Activated T-helper 9 cell treated with anti-CD3 and anti-CD28 coated beads, Interleukin-2, amount 50 U/mL, for 16 hours (primary cell): Measurements from ENCODE around the gene PGS1.

Experiments used
- DNase-seq: peaks from one replicate; pipeline ENCODE4 v3.0.0-alpha.2; 2020; ENCODE audit warnings: low read depth

The PGS1 gene

DNA sequence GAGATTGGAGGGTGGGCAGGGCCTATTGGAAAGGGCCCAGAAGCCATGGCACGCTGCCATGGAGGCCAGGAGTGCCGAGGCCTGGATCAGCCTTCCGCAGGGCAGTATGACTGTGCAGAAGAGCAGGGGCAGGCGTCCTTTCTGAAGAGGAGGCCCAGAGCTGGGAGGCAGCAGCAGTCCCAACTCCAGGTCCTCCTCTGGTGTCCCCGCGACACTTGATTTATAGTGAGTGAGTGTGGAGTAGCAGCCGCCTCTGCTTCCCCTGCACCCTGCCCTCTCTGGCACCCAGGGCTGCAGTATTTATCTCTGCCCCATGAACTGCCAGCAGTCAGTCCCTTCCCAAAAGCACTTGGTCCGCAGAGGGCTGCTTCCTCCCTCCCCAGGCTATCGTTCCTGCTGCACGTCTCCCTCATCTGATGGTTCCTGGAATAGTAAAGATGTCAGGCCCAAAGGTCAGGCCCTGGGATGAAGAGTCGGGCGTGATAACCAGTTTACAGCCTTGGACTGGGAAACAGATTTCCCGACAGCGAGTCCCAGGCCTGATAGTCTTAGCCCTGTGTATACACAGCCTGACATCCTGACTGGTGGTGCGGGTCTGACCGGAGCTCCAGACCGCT lies 32.9 kb downstream of the PGS1 start:
- no peak for DNase-seq

DNA sequence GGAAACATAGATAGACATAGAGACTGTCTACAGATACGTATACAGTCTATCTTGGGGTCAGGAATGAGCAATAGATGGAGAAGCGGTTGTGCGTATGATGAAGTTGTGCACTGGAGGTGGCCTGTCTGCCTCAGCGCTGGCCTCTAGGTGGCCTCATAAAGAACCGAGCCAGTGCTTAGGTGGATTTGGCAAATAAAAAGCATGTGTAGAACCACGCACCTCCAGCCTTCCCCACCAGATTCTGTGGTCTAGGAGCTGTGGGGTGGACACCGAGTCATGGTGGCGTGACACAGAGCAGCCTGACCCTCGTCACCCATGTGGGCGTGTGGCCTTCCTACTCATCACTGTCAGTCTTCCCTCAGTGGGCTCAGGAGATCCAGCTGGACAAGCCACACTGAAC lies 34.0 kb downstream of the PGS1 start:
- DNase-seq, result peak; percentile 19

DNA sequence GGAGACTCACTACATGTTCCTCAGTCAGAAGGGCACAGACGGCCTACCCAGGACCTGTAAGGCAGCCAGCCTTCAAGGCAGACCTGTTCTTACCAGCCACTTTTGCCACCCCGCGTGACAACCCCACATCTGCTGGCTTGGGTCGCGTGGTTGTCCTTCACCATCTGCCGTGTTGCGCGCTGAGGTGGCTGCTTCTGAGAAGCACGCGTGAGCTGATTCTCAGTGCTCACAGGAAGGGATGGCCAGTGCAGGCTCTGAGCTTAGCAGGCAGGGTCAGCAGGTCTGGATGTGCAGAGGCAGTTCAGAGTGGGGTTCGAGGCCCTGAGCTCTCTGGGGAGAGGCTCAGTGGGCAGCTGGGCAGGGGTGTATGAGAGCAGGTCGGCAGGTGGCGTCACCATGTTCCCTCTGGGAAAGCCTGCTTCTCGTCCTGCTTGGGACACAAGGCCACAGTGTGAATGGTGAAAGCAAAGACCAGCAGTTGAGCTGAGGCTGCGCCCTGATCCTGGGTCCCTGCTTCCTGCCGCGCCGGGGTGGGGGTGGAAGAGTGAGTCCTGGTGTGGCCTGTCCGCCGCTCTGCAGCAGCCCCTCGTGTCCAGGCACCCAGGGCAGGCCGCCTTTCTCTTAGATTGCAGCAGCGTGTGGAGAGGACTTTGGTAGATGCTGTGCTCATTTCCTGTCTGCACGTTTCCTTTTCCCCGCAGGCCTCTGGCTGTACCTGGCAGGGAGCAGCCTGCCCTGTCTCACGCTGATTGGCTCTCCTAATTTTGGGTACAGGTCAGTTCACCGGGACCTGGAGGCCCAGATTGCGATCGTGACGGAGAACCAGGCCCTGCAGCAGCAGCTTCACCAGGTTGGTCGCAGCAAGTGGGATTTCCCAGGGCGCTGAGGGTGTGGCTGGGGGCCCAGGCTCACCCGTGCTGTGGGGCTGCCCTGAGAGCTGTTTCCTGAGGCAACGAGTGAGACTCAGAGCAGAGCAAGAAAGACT lies 36.0 kb downstream of the PGS1 start:
- DNase-seq, result peak; percentile 49

DNA sequence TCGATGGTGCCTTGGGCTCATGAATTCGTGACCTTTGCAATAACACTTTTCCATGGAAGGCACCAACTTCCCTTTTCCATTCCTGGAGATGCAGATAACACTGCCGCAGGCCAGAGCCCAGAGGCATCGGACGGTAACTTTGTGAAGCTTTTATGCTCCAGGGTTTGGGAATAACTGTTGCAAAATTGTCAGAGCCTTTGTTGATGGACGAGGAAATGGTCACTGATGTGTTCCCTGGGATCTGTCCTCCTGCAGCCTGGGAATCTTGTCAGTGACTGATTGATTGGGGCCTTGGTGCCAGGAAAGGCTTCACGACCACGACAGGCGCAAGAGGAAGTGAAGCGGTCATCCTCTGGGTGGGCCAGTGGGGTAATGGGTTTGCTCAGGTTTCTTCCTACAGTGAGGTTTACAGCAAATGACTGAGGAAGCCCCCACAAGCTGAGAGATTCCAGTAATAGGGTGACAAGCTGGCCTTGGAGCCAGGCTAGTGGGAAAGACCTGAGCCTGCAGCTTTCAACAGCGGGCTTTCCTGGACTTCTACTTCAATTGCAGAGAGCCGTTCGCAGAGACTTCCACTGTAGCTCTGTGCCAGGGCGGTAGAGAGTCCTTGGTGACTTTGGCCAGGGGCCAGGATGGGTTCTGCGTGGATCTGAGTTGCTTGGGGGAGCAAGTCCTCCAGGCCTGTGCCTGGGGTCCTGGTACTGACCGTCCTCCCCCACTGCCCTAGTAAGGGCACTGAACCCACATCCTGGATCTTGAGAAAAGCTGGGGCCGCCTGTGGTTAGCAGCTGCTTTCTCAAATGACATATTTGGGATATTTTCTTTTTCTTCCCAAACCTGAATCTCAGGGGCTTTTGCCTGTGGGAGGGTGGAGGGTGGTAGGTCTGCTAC lies 37.6 kb downstream of the PGS1 start:
- no peak for DNase-seq

DNA sequence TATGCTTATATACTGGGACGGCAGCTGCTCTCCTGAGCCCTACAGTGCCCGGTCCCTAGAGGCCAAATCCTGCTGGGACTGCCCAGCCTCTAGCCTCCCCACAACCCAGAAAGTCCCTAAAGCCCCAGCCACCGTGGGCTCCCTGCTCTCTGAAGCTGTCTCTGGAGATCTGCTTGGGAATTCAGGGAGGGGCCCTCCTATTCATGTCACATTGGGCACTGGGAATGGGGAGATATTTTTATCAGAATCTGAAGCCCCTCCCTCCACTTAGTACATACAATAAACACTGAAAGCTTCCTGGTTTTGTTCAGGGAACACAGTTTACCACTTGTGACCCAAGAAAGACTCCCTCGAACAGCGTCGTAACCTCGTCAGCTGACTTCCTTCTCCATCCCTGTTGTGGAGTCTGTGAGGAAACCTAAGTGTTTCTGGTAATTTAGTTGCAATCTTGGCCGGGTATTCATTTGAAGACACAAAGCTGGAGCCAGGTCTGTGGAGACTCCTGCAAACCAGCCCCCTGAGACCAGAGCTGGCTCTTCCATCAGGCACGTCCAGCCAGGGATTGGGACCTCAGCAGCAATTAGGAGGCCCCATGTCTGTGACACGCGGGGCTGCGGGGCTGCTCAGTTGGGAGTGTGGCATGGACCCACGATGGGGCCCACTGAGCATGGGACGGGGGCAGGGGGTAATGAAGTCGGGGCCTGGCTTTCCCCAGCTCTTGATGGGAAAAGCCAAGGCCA lies 38.5 kb downstream of the PGS1 start:
- DNase-seq, result no peak

DNA sequence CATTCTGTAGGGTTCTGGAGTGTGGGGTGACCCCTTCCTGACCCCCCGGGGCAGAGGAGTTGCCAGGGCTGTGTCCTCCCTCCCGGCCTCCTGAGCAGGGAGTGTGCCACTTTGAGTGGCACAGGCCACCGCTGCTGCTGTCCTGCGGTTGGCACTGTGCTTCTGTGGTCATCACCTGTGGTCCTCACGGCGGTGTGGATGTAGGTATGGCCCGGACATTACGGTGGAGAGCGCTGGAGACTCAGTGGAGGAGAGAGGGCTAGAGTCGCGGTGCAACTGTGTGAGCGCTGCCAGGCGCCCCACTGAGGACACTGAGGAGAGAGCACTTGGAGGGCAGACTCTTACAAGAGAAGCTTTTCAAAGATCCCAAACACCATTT lies 39.1 kb downstream of the PGS1 start:
- no peak for DNase-seq

DNA sequence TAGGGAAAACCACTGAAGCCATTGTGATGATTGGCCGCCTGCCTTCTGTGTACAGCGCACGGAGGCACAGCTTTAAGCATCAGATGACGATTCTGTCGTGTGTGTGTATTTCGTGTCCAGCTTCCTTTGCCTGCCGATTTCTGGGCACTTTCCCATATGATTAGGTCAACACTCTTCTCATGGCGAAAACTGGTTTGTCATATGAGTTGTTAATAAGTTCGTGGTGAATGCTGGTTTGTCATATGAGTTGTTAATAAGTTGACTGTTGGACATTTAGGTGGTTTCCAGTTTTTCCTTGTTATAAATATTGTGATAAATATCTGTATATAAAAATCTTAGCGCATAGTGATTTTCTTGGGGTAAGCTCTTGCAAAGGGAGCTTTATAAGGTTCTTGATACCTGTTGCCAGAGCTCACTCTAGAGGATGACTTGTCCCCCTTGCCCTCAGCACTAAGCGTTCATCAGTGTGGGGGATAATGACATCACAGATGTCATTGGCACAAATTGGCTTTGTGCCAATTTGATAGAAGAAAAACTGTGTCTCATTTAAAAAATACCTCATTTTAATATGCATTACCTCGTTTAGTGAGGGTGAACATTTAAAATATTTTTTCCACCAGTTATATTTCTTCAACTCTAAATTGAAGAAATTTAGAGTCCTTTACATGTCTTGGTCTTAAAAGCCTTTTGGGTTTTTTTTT lies 40.0 kb downstream of the PGS1 start:
- no peak for DNase-seq

DNA sequence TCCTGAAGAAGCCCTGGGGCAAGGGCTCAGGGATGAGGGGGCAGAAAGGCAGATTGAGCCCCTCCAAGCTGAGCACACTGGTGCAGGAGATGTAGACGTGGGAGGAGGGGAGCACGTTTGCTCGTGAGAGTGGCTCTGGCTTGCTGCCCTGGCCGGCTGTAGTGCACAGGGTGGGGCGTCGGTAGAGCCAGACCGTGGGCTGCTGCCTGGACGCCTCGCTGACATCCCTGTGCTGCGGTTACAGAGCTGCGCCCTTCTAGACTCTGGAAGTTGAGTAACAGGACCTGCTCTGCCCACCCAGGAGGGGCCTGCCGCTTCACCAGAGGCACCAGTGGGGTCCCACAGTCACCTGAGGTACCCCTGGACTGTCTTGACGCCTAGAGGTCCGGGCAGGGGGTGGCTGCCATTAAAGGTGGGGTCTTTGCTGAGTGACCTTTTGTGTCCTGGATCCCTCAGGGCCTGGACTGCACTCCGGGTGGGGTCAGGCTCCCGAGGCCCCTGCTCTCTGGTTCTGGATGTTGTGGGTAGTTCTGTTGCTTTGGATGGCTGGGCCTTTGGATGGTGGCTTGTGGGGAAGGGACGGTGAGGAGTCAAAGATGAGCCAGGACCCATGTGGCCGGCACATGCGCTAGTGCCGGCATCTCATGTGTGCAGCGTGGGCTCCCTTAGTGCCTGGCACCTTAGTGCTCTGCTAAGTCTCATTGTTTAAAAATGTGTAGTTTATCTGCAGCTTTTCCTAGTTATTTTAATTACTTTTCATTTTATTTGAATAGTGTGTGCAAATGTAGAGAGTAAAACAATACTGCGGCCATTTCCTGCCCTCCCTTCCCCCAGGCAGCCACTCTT lies 41.7 kb downstream of the PGS1 start:
- no peak for DNase-seq

DNA sequence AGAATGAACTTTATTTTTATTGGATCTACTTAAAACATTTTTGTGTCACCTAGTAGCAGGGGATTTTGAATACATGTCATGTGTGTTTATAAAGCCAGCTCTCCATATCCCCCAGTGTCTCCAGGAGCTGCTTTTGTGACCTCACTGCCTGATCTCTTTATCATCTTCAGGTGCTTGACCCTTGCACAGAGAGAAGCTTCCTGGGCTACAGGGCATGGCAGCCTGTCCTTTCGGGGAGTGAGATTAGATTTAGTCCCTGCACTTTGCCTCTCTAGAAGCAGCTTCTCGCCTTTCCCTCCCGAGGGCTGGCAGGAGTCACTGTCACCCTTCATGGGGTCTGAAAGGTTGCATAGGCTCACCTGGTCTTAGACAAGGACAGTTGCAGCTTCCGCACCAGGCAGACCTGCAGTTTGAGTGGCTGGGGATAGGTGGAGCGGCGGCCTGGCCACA lies 42.7 kb downstream of the PGS1 start:
- no peak for DNase-seq

DNA sequence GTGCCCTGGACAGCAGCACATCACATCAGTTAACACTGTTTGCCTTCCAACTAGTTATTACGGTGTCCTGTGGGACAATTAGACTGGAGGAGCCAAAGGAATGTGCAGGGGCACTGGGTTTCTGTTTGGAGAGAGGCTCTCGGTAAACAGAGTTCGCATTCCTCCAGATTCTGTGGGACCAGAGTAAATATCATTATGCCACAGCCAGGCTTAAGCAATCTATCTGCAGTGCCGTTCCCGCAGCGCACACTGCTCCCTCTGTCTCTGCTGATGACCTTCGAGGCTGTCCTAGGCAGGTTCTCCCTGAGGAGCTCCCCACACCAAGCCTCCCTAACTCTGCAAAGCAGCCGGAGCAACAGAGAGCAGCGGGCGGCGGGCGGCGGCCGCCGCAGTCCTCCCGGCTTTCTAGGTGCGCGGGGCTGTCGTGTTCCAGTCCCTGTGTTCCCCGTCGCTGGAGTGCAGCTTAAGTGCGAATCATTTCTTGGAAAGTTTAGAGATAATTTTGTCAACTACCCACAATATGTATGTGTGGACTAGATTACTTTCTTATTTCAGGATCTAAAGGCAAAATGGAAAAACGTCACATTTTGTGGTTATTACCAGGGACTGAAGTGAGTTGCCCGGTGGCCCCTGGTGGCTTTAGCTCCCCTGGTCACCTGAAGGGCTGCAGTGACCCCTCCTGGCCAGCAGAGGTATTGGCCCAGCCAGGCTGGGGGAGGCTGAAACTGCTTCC lies 43.3 kb downstream of the PGS1 start:
- DNase-seq, result peak; percentile 65

DNA sequence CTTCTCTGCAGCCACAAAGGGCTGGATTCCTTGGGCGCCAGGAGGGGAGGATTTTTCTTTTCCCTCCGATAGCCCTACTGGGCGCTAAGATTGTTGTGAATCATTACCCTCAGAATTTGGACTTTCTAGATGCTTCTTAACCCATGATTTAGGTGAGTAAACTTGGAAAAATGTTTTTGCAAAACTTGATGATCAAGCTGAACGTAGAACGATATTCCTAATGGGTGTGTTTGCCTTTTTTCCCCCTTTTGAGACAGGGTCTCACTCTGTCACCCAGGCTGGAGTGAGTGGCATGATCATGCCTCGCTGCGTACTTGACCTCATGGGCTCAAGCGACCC lies 43.8 kb downstream of the PGS1 start:
- no peak for DNase-seq

DNA sequence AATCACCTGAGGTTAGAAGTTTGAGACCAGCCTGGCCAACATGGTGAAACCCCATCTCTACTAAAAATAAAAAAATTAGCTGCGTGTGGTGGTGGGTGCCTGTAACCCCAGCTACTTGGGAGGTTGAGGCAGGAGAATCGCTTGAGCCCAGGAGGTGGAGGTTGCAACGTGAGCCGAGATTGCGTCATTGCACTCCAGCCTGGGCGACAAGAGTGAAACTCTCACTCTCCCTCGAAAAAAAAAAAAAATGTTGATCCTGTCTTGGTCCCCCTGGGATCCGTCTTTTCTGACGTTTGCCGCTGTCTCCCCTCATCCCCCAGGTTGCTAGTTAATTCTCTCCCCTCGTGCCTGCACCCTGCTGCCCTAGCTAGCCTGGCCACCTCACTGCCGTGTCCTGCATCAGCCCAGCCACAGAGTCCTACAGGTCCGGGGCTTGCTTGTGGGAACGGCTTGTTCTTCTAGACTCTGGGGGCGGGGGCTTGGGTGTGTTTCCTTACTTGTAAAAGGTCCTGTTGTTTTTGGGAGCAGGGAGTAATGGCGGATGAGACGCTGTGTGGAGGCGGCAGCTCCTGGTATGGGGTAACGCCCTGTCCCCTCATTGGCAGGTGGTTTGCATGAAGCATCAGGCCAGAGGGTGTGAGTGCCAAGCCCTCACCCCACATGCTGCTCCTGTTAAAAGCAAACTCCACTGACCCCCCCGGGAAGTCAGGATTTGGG lies 44.6 kb downstream of the PGS1 start:
- no peak for DNase-seq

DNA sequence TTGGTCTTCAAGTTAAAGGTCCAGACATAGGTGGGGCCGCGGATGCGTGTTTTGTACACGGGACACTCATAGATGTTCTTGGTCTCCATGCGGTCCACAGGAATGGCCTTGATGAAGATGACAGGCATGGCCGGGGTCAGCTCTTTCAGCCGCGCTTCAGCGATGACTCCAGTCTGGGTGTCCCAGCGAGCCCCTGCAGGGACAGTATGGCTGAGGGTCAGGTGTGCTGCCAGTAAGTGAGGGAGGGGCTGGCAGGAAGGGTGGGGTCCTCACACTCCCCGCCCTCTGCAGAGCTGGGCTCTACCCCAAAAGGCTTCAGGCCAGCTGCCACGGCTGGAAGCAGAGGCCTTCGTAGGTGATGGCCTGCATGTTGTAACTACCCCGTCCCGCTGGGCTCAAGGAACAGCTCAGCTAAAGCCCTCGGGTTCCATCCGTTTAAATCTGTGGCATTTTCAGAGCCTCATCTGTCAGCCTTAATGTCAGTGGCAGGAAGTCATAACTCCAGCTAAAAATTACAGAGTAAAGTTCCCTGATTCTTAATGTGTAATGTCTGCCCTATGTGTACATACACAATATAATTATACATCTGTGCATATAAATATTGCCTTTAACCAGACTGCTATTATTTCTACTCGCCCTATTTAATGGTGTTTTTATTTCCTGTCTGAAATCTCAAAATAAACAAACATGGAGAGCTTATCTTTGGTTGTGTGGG lies 45.7 kb downstream of the PGS1 start:
- DNase-seq, result no peak

DNA sequence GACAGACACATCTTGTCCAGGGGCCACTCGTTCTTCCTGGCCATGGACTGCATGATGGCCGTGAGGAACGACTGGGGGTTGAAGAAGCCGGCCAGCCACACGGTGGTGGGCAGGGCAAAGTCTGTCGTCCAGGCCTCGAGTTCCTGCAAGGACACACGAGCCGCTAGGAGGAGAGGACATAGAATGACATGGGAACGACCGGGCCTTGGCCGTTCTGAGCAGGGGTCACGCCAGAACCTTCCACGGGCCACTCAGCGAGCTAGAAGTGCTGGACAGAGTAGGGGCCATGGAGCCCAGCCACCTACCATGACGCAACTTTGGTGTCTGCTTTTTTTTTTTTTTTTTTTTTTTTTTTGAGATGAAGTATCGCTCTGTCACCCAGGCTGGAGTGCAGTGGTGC lies 47.0 kb downstream of the PGS1 start:
- DNase-seq, result no peak

DNA sequence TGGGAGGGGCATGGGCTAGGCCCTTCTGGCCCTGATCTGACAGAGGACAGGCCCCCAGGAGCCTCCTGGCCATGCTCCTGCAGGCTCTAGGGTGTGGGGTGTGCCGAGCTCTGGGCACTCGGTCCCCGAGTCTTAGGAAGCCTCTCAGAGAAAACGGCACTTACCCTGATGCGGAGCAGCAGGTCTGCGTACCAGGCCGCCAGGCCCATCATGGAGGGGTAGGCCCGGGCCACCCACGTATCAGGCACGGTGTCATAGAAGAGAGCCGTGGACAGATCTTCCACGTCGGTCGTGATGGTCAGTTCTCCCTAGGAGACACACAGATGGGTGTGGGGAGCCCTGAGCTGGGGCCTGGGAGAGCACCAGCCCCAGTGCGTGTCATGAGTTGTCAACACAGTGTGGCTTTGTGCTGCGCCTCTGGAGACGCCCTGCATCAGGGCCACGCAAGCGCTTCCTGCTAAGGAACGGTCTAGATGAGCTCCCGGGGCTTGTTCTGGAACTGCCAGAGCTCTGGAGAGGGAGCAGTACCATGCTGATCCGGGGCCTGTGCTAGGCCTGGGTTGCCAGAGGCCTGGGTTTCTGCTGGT lies 47.9 kb downstream of the PGS1 start:
- DNase-seq, result no peak

DNA sequence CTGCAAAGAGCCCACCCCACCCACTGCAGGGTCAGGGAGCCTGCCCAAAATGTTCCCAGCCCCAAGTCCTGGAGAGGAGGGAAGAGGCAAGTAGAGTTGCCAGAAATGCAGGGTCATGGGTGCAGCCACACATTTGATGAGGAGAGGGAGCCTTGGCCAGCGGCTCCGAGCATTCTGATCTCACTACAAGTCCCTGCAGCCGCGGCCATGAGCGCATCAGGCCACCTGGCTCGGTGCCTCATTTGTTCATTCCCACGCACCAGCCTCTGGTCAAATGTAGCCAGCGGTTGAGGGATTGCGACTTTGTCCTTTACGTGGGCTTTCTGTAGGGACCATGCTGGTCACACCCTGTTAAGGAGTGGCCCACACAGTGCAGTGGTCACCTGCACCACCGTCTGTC lies 48.7 kb downstream of the PGS1 start:
- no peak for DNase-seq

DNA sequence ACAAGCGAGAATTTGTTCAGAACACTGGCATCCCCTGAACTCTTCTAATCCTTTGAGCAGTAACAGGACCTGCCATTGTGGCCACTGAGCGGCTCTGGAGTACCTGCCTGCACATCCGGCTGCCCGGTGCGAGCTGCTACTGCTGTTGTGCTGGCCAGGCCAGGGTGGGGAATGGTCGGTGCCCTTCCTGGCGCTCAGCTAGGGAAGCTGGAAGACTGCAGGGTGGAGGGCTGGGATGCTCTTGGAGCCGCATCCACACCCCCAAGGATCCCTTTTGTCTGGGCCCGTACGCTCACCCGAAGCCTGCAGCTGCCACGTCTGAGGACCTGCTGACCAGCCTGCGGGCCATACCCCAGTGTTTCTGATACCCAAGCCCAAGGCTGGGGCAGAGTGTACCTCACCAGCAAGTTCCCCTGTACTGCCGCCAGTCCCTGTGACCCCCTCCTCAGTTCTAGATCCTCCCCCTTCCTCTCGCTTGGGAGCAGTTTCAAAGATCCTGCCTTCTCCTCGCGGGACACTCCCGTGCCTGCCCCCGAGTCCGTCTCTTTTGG lies 49.7 kb downstream of the PGS1 start:
- DNase-seq, result no peak
